VCaP (cell line): ENCODE data around the gene NOXO1.
A peak's percentile ranks its signal among the peaks of the same experiment; 100 is the strongest.

Experiments
- H3K27ac ChIP-seq: fragments of 450-650 bp; 2 replicates; pipeline ENCODE4 v1.5.1; 2017
- TF ChIP-seq, protein P1 (sequence below): fragments of 450-650 bp; conservative IDR thresholded peaks from 2 replicates; pipeline ENCODE4 v1.5.1; 2017; ENCODE audit warnings: mild to moderate bottlenecking, moderate library complexity

The NOXO1 gene

DNA sequence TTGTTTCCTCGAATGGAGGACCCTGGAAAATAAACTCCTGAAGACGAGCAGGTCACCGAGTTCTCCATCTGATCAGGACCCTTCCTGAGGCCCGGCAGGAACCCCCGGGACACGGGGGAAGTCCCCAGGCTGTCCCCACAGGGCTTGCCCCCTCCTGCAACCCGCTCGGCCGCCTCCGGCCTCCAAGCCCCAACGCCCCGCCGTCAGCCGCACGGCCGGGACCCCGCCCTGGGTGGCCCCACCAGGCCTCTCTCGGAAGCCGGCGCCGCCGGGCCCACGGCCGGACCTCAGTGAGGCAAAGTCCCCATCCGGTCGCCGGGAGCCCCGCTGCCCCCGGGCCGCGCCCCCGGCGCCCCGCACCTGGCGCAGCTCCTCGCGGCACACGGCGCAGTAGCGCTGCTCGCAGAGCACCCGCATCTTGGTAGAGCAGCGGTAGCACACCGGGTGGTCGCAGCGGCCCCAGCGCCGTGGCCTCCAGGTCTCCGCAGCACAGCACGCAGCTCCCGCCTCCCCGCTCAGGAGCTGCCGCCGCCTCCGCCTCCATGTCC, 28.0 kb upstream of the NOXO1 start:
- TF ChIP-seq, protein P1, sequence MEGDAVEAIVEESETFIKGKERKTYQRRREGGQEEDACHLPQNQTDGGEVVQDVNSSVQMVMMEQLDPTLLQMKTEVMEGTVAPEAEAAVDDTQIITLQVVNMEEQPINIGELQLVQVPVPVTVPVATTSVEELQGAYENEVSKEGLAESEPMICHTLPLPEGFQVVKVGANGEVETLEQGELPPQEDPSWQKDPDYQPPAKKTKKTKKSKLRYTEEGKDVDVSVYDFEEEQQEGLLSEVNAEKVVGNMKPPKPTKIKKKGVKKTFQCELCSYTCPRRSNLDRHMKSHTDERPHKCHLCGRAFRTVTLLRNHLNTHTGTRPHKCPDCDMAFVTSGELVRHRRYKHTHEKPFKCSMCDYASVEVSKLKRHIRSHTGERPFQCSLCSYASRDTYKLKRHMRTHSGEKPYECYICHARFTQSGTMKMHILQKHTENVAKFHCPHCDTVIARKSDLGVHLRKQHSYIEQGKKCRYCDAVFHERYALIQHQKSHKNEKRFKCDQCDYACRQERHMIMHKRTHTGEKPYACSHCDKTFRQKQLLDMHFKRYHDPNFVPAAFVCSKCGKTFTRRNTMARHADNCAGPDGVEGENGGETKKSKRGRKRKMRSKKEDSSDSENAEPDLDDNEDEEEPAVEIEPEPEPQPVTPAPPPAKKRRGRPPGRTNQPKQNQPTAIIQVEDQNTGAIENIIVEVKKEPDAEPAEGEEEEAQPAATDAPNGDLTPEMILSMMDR = no peak
- H3K27ac ChIP-seq = peak overlapping the region; percentile 80

DNA sequence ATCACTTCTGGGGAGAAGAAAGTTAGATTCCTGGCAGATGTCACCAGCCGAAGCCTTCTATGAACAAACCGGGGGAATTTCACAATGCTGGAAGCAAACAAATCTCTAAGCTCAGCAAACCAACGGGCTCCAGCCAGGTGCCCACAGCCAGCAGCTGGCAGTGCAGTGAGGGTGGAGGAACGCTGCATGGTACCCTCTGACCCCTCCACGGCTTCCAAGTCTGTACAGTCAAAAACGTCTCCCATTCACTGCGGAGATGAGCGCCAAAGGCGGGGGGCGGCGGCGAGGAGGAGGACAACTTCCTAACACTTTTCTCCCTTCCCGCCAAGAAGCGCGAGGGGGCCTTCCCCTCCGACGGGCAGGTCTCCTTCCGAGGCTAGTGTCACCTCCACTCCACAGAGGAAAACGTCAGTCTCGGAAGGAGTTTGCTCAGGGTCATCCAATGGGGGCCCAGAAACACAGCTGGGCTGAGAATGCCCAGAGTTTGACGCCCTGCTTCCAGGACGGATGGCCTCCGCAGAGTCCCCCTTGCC, 27.4 kb upstream of the NOXO1 start:
- H3K27ac ChIP-seq = peak overlapping the region; percentile 80
- TF ChIP-seq, protein P1 = no peak

DNA sequence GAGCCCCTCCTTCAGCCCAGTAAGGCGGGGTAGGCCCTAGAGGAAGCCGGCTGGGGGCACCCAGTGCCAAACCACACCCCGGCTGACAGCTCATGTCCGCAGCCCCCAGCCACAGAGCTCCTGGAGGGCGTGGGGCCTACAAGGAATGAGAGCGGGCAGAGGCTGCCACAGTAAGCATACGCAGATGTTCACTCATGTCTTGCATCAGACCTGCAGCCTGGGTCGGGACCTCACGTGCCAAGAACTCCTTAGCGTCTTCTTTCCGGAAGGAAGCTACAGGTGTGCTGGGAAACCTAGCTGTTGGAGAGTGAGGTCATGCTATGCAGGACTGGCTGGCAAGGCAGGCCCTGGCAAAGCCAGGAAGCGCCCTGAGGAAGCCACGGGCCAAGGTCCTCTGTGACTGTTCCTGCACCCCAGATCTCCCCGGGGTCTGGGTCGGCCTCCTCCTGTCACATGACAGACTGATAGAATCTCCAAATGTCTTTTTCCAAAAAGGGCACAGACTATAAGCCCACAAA, 26.8 kb upstream of the NOXO1 start:
- peak overlapping the region; percentile 80 for H3K27ac ChIP-seq
- TF ChIP-seq, protein P1 = no peak

DNA sequence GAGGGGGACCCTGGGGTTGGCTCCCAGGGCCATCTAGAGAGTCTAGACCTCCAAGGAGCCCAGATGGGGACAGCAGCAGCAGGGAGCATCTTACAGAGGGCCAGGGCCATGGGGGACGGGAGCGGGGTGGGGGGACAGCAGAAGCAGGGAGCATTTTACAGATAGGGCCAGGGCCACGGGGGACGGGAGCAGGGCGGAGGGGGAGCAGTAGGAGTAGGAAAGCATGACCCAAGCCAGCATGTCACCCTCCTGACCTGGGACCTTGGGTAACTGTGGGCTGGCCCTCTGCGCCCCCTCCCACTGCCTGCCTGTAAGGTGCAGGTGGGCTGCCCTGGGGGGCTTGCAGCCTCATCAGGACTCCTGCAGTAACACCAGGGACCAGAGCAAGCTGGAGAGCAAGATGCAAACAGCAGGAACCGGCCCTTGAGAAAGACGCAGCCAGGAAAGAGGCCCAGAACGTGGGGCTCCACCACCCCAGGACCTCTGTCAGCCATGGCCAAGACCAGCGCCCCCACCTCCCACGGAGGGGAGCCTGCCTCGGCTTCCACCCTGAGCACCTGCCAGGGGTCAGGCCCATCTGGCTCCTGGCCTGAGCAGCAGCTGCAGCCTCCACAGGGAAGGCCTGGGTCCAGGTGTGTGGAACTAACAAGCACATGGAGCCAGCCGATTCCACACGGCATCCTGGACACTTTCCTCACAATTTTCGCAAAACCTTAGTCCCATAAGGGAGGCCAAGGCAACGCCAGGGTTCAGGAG, 26.0 kb upstream of the NOXO1 start:
- TF ChIP-seq, protein P1 = no peak
- peak overlapping the region; percentile 80 for H3K27ac ChIP-seq

DNA sequence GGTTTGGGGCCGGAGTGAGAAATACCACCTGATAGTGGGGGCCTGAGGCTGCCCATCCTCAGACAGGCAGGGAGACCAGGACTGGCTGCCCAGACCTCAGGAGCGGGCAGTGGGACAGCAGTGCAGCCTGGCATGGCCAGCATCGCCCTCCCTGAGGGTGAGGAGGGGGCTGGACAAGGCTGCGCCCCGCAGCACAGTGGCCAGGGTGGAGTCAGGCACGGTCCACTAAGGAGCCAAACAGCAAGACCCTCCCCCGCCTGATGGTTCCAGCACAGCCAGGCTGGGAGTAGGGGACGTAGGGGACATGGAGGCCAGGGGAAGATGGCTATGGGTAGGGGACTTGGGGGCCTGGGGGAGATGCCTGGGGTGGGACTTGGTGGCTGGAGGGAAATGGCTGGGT, 25.0 kb upstream of the NOXO1 start:
- H3K27ac ChIP-seq = peak overlapping the region; percentile 67; the same call in 1 of the 2 replicates
- TF ChIP-seq, protein P1 = no peak

DNA sequence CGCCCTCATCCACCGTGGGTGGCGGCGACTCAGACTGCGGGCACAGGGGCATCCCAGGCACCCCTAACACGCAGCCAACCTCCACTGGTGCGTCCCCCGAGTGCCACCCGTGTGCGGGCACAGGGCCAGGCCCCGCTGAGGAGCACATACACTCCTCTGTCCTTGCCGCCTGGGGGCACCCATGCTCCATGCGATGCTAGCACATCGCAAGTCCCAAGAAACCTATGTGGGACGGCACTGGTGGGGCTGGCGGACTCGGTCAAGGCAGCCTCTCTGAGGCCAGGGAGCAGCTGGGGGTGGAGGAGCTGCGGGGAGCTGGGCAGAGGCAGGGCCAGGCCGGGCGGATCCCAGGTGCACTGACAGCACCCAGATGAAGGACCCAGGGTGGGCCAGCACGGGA, 24.4 kb upstream of the NOXO1 start:
- TF ChIP-seq, protein P1 = no peak
- H3K27ac ChIP-seq = peak overlapping the region; percentile 67

DNA sequence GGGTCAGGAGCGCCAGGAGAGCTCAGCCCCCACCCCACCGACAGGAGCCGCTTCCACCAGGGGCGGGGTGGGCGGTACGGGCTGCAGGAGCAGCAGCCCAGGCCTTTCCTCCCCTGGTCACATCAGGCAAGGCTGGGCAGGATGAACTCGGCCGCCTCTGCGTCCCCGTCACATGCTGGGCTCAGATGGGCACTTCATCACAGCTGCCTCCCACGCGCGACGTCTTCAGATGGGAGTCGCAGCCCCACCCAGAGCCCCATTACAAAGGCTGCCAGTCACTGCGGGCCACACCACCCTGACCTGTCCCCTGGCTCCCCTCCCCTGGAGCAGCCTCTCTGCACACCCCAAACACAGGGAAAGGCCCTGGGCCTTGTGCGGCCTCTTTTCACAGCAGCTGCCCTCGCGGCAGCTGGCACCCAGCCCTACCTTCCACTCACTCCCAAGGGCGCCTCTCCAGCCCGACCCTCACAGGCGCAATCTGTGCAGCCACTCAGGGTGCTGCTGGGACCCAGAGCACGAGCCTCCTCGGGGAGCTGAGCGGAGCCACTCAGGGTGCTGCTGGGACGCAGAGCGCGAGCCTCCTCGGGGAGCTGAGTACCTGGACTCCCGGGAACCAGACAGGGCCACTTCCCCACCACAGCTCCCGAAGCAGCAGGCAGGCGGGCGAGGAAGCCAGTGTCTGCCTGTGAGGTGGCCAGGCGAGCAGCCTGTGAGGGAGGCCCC, 23.7 kb upstream of the NOXO1 start:
- TF ChIP-seq, protein P1 = no peak
- H3K27ac ChIP-seq = peak overlapping the region; percentile 67
